EL (cell line): Measurements from ENCODE around the gene PRADC1.
A peak's percentile ranks its signal among the peaks of the same experiment; 100 is the strongest.
"Not testable (repeated sequence)": the region's sequence is repeated elsewhere in the genome, so short reads cannot be mapped to it uniquely, and the experiment has no call there.

Experiments used
- DNase-seq: peaks from one replicate; pipeline ENCODE4 v3.0.0-alpha.2; 2016

The PRADC1 gene

GRCh38 chr2:73233154-73233931, at the start of gene PRADC1:
PRADC1 (minus strand) TSS chr2:73233239; CDS start chr2:73233160, 79 bp downstream.
- peak; percentile 100 for DNase-seq

GRCh38 chr2:73281244-73281643, 48.2 kb upstream of the PRADC1 start:
- no peak for DNase-seq

- no peak for DNase-seq
Observed at GRCh38 chr2:73279852-73280251, 46.8 kb upstream of the PRADC1 start.

GRCh38 chr2:73272270-73272669, 39.2 kb upstream of the PRADC1 start:
- no peak for DNase-seq

- no peak for DNase-seq
Observed at GRCh38 chr2:73269686-73270465, 36.8 kb upstream of the PRADC1 start.

GRCh38 chr2:73268830-73269685, 36.0 kb upstream of the PRADC1 start:
- no peak for DNase-seq

- DNase-seq: no peak
Observed at GRCh38 chr2:73268366-73268829, 35.4 kb upstream of the PRADC1 start.

- DNase-seq: no peak
Observed at GRCh38 chr2:73267008-73267407, 34.0 kb upstream of the PRADC1 start.

- DNase-seq: peak; percentile 19
Observed at GRCh38 chr2:73266061-73266901, 33.2 kb upstream of the PRADC1 start.

- no peak for DNase-seq
Observed at GRCh38 chr2:73265298-73266060, 32.4 kb upstream of the PRADC1 start.

- DNase-seq: no peak
Observed at GRCh38 chr2:73264783-73265182, 31.7 kb upstream of the PRADC1 start.

- DNase-seq: no peak
Observed at GRCh38 chr2:73264332-73264606, 31.2 kb upstream of the PRADC1 start.

GRCh38 chr2:73263540-73264331, 30.7 kb upstream of the PRADC1 start:
- DNase-seq: no peak

- not testable (repeated sequence) for DNase-seq
Observed at GRCh38 chr2:73262691-73263429, 29.8 kb upstream of the PRADC1 start.

GRCh38 chr2:73262108-73262651, 29.1 kb upstream of the PRADC1 start:
- DNase-seq: no peak

GRCh38 chr2:73260338-73260984, 27.4 kb upstream of the PRADC1 start:
- peak; percentile 49 for DNase-seq

GRCh38 chr2:73259704-73260337, 26.8 kb upstream of the PRADC1 start:
- no peak for DNase-seq

GRCh38 chr2:73259276-73259675, 26.2 kb upstream of the PRADC1 start:
- DNase-seq: no peak

GRCh38 chr2:73258913-73259215, 25.8 kb upstream of the PRADC1 start:
- no peak for DNase-seq
